ENCODE results near the gene UIMC1.
A peak's percentile ranks its signal among the peaks of the same experiment; 100 is the strongest.

Gene UIMC1

GRCh38 chr5:176901260-176902101 is 105.1 kb downstream of the UIMC1 start:
- no peak for DNase-seq

GRCh38 chr5:176900780-176901204 is 105.8 kb downstream of the UIMC1 start:
- no peak for DNase-seq

GRCh38 chr5:176899946-176900779 is 106.4 kb downstream of the UIMC1 start:
- peak; percentile 58 for DNase-seq

- DNase-seq, result no peak
Measured at GRCh38 chr5:176899296-176899891, 107.2 kb downstream of the UIMC1 start, which contains the start of gene HK3. Gene HK3, minus strand, starts transcription at chr5:176899346. Its CDS starts 3,187 bp downstream, at chr5:176896159.

GRCh38 chr5:176897263-176897662 is 109.3 kb downstream of the UIMC1 start:
- DNase-seq, result no peak

- no peak for DNase-seq
Measured at GRCh38 chr5:176895831-176896230, 110.7 kb downstream of the UIMC1 start.

- DNase-seq, result no peak
Measured at GRCh38 chr5:176894298-176894697, 112.3 kb downstream of the UIMC1 start.

- DNase-seq, result no peak
Measured at GRCh38 chr5:176892663-176893062, 113.9 kb downstream of the UIMC1 start.

GRCh38 chr5:176891331-176891958 is 115.1 kb downstream of the UIMC1 start:
- no peak for DNase-seq

- no peak for DNase-seq
Measured at GRCh38 chr5:176890455-176891330, 115.9 kb downstream of the UIMC1 start.

GRCh38 chr5:176889321-176890280 is 117.0 kb downstream of the UIMC1 start:
- DNase-seq, result no peak

GRCh38 chr5:176888865-176889165 is 117.8 kb downstream of the UIMC1 start:
- DNase-seq, result no peak

- no peak for DNase-seq
Measured at GRCh38 chr5:176888016-176888864, 118.3 kb downstream of the UIMC1 start.

- DNase-seq, result no peak
Measured at GRCh38 chr5:176887252-176887849, 119.2 kb downstream of the UIMC1 start.

GRCh38 chr5:176886336-176887251 is 120.0 kb downstream of the UIMC1 start:
- no peak for DNase-seq

- no peak for DNase-seq
Measured at GRCh38 chr5:176884571-176884890, 122.0 kb downstream of the UIMC1 start.

- DNase-seq, result no peak
Measured at GRCh38 chr5:176883700-176884570, 122.6 kb downstream of the UIMC1 start.

GRCh38 chr5:176882567-176882903 is 124.0 kb downstream of the UIMC1 start:
- no peak for DNase-seq
